LNCAP (cell line): Measurements from ENCODE around the gene PTPRK.

ENCODE experiments used
- TF ChIP-seq, protein P1 (sequence below): fragments of 450-650 bp; IDR thresholded peaks from 2 replicates; pipeline ENCODE4 v1.5.1; 2017; ENCODE audit warnings: mild to moderate bottlenecking

Gene PTPRK

DNA sequence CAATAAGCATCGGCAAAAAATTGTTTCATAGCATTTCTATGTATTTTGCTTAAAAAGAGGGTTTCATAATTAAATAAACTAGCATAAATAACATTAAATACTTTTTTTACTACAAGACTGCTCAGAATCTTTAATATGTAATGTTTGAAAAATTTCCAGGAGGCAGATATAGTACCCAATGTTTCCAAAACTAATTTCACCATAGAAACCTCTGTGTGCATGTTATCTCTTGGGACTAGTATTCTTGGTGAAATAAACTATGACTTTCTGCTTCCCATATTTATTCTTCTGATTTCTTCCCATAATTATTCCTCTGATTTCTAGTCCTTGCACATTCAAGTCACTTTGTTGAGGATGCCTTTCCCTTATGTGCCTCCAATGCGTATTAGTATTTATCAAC is 94.5 kb downstream of the PTPRK start:
- TF ChIP-seq, protein P1, sequence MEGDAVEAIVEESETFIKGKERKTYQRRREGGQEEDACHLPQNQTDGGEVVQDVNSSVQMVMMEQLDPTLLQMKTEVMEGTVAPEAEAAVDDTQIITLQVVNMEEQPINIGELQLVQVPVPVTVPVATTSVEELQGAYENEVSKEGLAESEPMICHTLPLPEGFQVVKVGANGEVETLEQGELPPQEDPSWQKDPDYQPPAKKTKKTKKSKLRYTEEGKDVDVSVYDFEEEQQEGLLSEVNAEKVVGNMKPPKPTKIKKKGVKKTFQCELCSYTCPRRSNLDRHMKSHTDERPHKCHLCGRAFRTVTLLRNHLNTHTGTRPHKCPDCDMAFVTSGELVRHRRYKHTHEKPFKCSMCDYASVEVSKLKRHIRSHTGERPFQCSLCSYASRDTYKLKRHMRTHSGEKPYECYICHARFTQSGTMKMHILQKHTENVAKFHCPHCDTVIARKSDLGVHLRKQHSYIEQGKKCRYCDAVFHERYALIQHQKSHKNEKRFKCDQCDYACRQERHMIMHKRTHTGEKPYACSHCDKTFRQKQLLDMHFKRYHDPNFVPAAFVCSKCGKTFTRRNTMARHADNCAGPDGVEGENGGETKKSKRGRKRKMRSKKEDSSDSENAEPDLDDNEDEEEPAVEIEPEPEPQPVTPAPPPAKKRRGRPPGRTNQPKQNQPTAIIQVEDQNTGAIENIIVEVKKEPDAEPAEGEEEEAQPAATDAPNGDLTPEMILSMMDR, result no peak

DNA sequence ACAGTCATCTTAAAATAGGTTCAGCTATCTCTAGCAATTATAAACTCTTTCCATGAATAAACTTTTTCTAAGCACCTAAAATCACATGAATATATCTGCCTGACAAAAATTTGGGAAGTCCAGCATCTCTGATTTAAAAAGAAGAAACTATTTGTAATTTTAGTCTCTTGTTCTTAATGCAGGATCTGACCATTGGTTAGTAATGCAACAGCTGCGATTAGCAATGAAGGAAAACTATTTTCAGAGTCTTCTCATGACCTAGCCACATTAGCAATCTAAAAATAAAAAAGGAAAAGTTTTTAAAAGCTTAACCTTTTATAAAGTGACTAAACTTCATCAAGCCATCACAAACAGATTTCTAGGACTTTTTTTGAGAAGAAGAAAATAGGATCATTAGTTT is 97.5 kb downstream of the PTPRK start:
- TF ChIP-seq, protein P1, result no peak

DNA sequence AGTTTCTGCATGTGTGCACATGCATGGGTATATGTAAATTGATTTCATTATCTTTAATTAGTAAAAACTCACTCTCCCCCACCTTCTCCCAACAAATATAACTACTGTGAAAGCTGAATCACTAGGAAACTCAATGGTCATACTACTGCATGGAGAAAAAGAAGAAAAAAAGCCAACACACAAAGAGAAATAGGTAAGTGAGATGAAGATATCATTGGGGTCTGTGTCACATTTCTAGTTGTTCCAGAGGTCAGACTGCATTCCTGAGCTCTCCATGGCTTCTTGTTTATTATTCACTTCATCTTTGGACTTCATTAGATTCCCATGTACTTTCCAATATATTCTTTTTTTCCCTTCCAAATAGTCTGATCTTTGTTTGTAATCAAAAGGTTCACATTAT is 98.2 kb downstream of the PTPRK start:
- TF ChIP-seq, protein P1, result no peak

DNA sequence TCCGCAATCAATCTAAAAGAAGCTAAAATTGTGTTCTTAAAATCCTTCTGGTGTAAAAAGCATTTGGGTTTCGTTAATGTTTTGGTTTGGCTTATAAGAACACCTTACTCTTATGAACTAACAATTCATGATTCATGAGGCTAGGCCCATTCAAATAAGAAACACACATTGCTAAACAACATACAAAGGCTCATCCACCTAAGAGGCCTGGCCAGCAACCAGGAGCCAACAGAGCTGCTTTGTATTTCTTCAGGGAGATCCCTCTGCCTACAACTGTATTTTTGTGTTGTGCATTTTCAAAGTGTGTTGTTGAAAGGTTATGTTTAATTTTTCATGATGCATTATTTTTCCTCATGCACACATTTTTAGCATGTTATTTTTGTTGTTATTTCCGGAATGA is 98.6 kb downstream of the PTPRK start:
- TF ChIP-seq, protein P1, result no peak

DNA sequence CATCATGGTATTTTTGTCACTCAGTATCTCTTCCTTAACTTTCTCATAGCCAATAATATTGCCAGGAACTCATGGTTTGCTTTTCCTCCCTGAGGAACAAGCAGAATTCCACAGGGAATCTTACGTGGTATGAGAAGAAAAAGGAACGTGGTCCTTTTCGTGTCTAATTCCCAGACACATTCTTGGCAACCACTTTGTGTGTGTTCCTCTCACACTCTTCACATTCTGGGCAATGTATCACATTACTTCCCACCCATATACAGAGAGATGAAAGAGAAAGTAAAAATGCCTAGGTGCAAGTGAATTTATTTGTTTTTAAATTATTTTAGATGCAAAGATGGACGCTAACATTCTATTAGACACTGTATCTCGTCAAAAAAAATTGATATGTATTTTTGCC is 102.7 kb downstream of the PTPRK start:
- TF ChIP-seq, protein P1, result no peak

DNA sequence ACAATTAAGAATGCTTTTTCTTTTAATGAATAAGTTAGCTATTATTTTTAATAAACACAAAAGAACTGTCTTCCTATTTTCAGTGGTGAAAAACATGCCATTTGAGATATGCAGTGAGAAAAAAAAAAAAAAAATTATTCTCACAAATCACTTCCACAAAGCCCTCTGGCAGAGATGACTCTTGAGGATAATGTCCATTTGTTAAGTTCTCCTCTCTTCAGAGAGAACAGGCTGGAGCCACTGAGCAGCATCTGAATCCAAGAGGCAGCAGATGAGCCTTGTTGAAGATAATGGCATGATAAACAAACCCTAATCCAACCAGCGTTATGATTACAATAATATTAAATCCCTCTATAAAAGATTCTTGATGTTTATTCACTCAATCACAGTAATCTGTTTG is 105.0 kb downstream of the PTPRK start:
- TF ChIP-seq, protein P1, result no peak

DNA sequence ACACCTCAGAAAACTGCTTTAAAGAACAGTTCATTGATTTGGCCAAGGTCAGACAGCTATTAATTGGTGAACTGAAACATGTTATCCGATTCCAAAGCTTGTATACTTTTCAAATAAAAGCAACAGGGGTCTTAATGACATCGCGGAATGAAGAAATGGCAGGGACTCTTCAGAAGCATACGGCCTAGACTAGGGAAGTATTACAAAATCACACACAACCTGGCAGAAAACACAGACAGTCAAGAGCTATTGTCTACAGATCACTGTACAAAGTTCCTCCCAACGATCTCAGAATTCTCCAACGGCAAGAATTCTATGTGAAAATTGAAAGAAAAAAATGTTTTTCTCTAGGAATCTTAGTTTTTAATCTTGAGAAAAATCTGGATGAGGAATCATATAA is 105.5 kb downstream of the PTPRK start:
- TF ChIP-seq, protein P1, result no peak

DNA sequence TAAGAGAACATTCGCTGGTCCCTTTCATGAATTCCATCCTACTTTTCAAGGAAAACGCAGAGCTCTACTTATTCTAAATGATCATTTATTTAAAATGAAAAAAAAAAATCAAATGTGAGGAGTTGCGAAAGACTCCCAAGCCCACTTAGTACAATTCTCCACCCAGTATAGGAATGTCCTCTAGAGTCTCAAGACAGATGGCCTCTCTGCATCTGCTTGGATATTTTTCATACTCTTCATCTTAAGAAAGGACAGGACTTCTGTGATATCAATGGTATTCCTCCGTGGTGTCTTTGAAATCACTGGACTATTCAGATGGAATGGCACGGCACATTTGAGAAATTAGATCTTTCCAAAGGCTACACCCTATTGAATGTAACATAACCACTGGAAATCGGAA is 107.1 kb downstream of the PTPRK start:
- TF ChIP-seq, protein P1, result no peak
